HEK293T (cell line): Measurements from ENCODE around the gene GALNT2.

Experiments used
- ARNT ChIP-seq: fragments of 450-650 bp; IDR thresholded peaks from 2 replicates; pipeline ENCODE4 v1.6.1; 2017; ENCODE audit warnings: mild to moderate bottlenecking
- BHLHE40 ChIP-seq: fragments of 450-650 bp; IDR thresholded peaks from 2 replicates; pipeline ENCODE4 v1.6.1; 2016; ENCODE audit warnings: mild to moderate bottlenecking, moderate library complexity, borderline replicate concordance
- CTBP1 ChIP-seq: fragments of 450-650 bp; IDR thresholded peaks from 2 replicates; pipeline ENCODE4 v1.6.1; 2016; ENCODE audit warnings: borderline replicate concordance
- FOXA1 ChIP-seq: fragments of 450-650 bp; IDR thresholded peaks from 2 replicates; pipeline ENCODE4 v1.6.1; 2016; ENCODE audit warnings: mild to moderate bottlenecking
- FOXM1 ChIP-seq: fragments of 450-650 bp; IDR thresholded peaks from 2 replicates; pipeline ENCODE4 v1.6.1; 2017; ENCODE audit warnings: mild to moderate bottlenecking, borderline replicate concordance
- HDGF ChIP-seq: fragments of 450-650 bp; IDR thresholded peaks from 2 replicates; pipeline ENCODE4 v1.6.1; 2017; ENCODE audit warnings: antibody characterized with exemption, borderline replicate concordance
- LEF1 ChIP-seq: fragments of 450-650 bp; IDR thresholded peaks from 2 replicates; pipeline ENCODE4 v1.6.1; 2017; ENCODE audit warnings: mild to moderate bottlenecking, borderline replicate concordance
- SP1 ChIP-seq: fragments of 450-650 bp; IDR thresholded peaks from 2 replicates; pipeline ENCODE4 v1.6.1; 2017
- SUZ12 ChIP-seq: fragments of 450-650 bp; IDR thresholded peaks from 2 replicates; pipeline ENCODE4 v1.6.1; 2016; ENCODE audit warnings: mild to moderate bottlenecking
- TARDBP ChIP-seq: fragments of 450-650 bp; IDR thresholded peaks from 2 replicates; pipeline ENCODE4 v1.6.1; 2016
- TF ChIP-seq, protein P1 (sequence below): fragments of 450-650 bp; IDR thresholded peaks from 2 replicates; pipeline ENCODE4 v1.6.1; 2016

DNA sequence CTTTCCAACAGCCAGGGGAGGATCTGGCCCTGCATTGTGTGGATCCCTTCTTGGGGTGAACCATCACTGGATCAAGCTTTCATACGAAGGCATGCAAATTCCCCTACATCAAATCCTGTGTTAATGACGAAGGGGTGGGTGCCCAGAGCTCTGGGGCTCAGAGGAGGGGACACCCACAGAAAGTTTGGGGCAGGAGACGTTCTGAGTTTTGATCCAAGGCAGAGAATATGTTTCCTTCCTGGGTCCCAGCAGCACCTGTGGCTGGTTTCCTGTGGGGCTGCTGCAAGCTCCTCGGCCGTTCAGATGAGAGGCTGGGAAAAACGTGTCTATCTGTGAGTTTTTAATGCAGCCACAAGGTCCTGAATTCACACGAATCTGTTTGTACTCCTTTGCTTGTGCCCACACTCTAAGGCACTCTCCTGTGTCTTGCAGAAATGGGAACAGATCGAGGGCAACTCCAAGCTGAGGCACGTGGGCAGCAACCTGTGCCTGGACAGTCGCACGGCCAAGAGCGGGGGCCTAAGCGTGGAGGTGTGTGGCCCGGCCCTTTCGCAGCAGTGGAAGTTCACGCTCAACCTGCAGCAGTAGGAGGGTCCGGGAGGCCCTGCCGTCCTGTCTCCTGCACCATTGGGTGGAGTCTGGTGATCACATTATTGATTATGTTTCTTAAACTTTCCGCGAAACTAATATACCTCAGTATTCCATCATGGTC lies 212.0 kb downstream of the GALNT2 start:
- TF ChIP-seq FOXM1 (no peak), BHLHE40 (no peak), CTBP1 (no peak), SP1 (no peak), FOXA1 (no peak), SUZ12 (no peak), HDGF (no peak), ARNT (no peak), LEF1 (no peak), TARDBP (no peak)
- TF ChIP-seq, protein P1, sequence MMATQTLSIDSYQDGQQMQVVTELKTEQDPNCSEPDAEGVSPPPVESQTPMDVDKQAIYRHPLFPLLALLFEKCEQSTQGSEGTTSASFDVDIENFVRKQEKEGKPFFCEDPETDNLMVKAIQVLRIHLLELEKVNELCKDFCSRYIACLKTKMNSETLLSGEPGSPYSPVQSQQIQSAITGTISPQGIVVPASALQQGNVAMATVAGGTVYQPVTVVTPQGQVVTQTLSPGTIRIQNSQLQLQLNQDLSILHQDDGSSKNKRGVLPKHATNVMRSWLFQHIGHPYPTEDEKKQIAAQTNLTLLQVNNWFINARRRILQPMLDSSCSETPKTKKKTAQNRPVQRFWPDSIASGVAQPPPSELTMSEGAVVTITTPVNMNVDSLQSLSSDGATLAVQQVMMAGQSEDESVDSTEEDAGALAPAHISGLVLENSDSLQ: no peak
